ENCODE results near the gene GPSM1.

Gene GPSM1

DNA sequence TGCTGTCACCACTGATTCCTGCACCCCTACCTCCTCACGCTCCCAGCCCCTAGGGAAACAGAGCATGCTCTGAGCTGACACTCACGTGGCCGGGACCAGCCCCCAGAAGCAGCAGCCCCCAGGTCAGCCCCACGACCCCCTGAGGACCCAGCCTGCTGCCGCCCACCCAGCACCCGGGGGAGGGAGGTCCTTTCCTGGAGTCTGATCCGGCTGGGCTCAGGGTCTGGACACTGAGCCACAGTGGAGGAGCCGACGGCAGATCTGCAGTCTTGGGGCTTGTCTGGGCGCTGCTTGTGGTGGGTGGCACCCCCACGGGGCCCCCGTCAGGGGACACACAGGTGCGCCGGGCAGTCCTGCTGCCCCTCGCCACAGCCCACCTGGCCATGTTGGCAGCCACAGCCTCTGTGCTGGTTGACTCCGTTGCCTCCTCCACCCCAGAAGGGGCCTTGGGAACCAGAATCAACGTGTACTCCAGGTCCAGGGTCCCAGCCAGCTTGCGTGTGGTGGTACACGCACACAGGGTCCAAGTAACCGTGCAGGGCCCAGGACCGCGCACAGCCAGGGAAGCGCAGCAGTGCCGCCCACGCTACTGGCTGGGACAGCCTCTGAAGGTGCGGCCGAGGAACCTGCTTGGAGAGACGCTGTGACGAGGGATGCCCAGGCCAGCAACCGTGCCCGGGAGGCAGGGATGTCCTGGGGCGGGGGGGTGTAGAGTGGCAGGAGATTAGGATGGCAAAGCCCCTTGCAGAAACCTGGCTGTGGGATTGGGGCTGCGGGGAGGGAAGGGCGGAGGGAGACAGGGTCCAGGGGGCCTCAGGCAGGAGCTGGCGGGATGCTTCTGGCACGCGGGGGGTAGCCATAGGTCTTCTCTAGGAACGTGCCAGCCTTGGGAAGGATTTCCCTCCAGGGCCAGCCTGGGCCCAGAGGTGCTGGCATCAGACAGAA, 32.7 kb downstream of the GPSM1 start:
- no peak for DNase-seq (ENCODE audit: low read depth in 1 of 2, low spot score in 1 of 2)
- Histone ChIP-seq H3K4me3 (replicated peaks; ENCODE audit: insufficient read depth, low read length) (no peak overlapping the region), H3K27ac (replicated peaks) (no peak overlapping the region), H3K27me3 (ENCODE audit: insufficient read depth, poor library complexity, severe bottlenecking) (no peaks in the 10 kb centered on the region)
- no peak for TF ChIP-seq POLR2AphosphoS5 (IDR thresholded peaks at IDR 0.05; ENCODE audit: low read depth)
- no peak for TF ChIP-seq GABPA (IDR thresholded peaks at IDR 0.05; ENCODE audit: low read depth)
- TF ChIP-seq, protein P1, sequence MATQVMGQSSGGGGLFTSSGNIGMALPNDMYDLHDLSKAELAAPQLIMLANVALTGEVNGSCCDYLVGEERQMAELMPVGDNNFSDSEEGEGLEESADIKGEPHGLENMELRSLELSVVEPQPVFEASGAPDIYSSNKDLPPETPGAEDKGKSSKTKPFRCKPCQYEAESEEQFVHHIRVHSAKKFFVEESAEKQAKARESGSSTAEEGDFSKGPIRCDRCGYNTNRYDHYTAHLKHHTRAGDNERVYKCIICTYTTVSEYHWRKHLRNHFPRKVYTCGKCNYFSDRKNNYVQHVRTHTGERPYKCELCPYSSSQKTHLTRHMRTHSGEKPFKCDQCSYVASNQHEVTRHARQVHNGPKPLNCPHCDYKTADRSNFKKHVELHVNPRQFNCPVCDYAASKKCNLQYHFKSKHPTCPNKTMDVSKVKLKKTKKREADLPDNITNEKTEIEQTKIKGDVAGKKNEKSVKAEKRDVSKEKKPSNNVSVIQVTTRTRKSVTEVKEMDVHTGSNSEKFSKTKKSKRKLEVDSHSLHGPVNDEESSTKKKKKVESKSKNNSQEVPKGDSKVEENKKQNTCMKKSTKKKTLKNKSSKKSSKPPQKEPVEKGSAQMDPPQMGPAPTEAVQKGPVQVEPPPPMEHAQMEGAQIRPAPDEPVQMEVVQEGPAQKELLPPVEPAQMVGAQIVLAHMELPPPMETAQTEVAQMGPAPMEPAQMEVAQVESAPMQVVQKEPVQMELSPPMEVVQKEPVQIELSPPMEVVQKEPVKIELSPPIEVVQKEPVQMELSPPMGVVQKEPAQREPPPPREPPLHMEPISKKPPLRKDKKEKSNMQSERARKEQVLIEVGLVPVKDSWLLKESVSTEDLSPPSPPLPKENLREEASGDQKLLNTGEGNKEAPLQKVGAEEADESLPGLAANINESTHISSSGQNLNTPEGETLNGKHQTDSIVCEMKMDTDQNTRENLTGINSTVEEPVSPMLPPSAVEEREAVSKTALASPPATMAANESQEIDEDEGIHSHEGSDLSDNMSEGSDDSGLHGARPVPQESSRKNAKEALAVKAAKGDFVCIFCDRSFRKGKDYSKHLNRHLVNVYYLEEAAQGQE (IDR thresholded peaks at IDR 0.05; ENCODE audit: insufficient replicate concordance, low read depth): no peak
- TF ChIP-seq, protein P2, sequence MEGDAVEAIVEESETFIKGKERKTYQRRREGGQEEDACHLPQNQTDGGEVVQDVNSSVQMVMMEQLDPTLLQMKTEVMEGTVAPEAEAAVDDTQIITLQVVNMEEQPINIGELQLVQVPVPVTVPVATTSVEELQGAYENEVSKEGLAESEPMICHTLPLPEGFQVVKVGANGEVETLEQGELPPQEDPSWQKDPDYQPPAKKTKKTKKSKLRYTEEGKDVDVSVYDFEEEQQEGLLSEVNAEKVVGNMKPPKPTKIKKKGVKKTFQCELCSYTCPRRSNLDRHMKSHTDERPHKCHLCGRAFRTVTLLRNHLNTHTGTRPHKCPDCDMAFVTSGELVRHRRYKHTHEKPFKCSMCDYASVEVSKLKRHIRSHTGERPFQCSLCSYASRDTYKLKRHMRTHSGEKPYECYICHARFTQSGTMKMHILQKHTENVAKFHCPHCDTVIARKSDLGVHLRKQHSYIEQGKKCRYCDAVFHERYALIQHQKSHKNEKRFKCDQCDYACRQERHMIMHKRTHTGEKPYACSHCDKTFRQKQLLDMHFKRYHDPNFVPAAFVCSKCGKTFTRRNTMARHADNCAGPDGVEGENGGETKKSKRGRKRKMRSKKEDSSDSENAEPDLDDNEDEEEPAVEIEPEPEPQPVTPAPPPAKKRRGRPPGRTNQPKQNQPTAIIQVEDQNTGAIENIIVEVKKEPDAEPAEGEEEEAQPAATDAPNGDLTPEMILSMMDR (IDR thresholded peaks at IDR 0.05; ENCODE audit: insufficient read depth, low read length): no peak
- TF ChIP-seq SPI1 (IDR thresholded peaks at IDR 0.05; ENCODE audit: borderline replicate concordance, low read depth): no peak

DNA sequence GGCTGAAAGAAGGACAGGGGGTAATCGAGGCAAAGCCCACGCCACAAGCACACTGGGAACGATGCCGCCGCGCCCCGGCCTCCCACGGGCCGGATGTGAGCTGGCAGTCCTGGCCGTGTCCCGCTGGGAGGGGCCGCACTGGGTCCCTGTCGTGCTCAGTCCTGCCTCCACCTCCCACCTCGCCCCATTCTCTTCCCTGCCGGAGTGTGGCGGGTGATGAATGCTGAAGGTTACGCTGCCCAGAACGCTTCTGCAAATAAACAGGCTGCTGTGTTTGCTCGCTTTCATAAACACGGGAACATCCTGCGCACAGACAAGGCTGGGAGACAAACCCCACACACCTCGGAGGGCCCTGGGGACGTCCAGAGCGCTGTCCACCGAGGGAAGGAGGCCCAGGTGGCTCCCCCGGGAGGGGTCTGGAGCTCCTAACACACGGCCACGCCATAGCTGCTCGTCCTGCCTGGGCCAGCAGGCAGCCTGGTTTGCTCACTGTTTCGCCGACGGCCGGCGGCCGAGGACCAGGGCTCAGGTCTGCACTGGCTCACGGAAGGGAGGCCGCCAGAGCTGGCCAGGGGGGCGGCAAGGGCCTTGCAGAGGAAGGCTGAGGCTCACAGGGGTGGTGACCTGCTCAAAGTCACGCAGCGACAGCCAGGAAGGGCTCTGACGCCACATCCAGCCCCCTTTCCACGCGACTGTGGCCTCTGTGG, 33.9 kb downstream of the GPSM1 start:
- TF ChIP-seq SPI1 (IDR thresholded peaks at IDR 0.05; ENCODE audit: borderline replicate concordance, low read depth) (no peak), GABPA (IDR thresholded peaks at IDR 0.05; ENCODE audit: low read depth) (no peak), POLR2AphosphoS5 (IDR thresholded peaks at IDR 0.05; ENCODE audit: low read depth) (no peak)
- TF ChIP-seq, protein P1 (IDR thresholded peaks at IDR 0.05; ENCODE audit: insufficient replicate concordance, low read depth): no peak
- TF ChIP-seq, protein P2 (IDR thresholded peaks at IDR 0.05; ENCODE audit: insufficient read depth, low read length): no peak
- Histone ChIP-seq H3K4me3 (replicated peaks; ENCODE audit: insufficient read depth, low read length) (no peak overlapping the region), H3K27me3 (ENCODE audit: insufficient read depth, poor library complexity, severe bottlenecking) (no peaks in the 10 kb centered on the region), H3K27ac (replicated peaks) (no peak overlapping the region)
- no peak for DNase-seq (ENCODE audit: low read depth in 1 of 2, low spot score in 1 of 2)

DNA sequence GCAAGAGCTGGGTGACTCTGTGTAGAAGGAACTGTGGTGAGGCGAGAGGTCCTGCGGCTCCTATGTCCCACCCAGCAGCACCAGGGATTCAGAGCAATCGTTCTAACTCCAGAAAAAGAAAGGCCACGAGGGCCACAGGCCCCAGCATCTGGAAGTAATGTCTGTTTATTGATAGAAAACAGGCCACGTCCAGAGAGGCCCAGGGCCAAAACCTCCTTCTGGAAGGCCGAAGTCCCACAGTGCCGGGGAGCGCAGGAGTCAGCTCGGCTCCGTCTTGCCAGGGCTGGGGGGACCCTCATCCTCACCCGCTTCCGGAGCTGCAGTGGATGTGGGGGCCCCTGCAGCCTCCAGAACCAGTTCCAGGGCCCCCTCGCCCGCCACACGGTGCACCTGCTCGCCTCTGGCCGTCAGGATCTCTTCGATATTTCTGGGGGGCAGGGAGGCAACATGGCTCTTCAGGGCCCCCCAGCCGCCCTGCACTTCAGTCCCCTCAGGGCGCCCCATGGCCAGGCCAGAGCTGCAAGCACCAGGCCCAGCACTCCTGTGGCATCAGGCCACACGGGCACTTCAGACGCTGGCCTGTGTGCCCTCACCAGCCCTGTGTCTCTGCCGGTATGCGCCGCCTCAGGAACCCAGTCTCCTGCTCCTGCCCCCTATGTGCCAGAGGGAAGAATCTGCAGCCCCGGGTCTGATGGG, 34.6 kb downstream of the GPSM1 start:
- DNase-seq (ENCODE audit: low read depth in 1 of 2, low spot score in 1 of 2): no peak
- no peak overlapping the region for H3K27ac ChIP-seq (replicated peaks)
- H3K27me3 ChIP-seq (ENCODE audit: insufficient read depth, poor library complexity, severe bottlenecking): no peaks in the 10 kb centered on the region
- H3K4me3 ChIP-seq (replicated peaks; ENCODE audit: insufficient read depth, low read length): no peak overlapping the region
- TF ChIP-seq POLR2AphosphoS5 (IDR thresholded peaks at IDR 0.05; ENCODE audit: low read depth): no peak

DNA sequence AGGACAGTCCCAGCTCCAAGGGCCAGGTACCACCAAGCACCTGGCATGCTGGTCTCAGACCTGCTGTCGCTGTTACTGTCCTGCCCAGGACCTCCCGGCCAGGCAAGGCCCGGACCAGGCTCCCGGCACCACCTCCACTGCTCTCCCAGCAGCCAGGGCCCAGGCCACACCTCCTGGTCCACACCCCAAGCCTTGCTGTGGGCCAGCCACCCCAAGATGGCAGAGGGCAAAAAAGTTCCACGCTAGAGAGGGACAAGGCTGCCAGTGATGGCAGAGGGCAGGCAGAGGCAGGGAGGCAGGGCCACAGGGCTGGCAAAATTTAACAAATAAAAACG, 35.1 kb downstream of the GPSM1 start:
- Histone ChIP-seq H3K4me3 (replicated peaks; ENCODE audit: insufficient read depth, low read length) (no peak overlapping the region), H3K27ac (replicated peaks) (no peak overlapping the region), H3K27me3 (ENCODE audit: insufficient read depth, poor library complexity, severe bottlenecking) (no peaks in the 10 kb centered on the region)
- no peak for DNase-seq (ENCODE audit: low read depth in 1 of 2, low spot score in 1 of 2)
- TF ChIP-seq SPI1 (IDR thresholded peaks at IDR 0.05; ENCODE audit: borderline replicate concordance, low read depth) (no peak), GABPA (IDR thresholded peaks at IDR 0.05; ENCODE audit: low read depth) (no peak), POLR2AphosphoS5 (IDR thresholded peaks at IDR 0.05; ENCODE audit: low read depth) (no peak)
- TF ChIP-seq, protein P1 (IDR thresholded peaks at IDR 0.05; ENCODE audit: insufficient replicate concordance, low read depth): no peak
- TF ChIP-seq, protein P2 (IDR thresholded peaks at IDR 0.05; ENCODE audit: insufficient read depth, low read length): no peak

All from HL-60 (cell line).